NCI-H774 (cell line): ENCODE results near the gene KHSRP.
"Not testable (repeated sequence)": the region's sequence is repeated elsewhere in the genome, so short reads cannot be mapped to it uniquely, and the experiment has no call there.

Experiments
- DNase-seq: peaks from one replicate; lab custom pipeline; 2025; lab: John Stamatoyannopoulos, UW

KHSRP gene

GRCh38 chr19:6450166-6450565 is 25.6 kb upstream of the KHSRP start:
- no peak for DNase-seq

DNA sequence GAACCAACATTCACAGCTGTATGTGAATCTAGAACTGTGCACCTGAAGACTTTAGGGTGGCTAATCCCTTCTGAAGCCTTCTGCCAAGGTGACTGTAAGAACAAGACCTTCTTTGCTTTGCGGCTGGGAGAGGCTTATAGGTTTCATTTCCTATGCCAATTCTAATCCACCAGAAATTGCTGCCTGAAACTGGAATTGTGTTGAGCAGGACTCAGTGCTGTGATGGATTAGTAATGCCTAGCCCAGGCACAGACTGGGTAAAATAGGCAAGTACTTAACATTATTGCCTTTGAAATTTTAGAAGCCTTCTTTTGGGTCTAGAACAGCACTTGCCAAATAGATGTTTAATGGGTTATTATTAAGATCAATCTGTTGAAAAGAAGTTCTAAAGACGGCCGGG is 23.4 kb upstream of the KHSRP start:
- DNase-seq, result no peak

DNA sequence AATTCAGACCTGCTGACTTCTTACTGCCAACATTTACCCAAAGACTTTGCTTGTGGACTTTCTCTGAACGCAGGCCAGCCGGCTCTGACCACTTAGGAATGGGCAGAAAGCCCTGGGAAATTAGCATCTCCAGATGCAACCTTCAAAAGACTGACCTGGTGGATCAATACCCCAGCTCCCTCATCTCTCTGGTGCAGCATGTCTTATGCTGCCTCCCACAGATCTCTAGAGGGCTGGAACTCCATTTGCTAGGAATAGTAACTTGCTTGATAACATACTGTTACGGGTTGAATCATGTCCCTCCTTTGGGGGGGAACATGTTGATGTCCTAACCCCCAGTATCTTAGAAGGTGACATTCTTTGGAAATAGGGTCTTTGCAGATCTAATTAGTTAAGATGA is 21.8 kb upstream of the KHSRP start:
- no peak for DNase-seq

GRCh38 chr19:6443986-6444385 is 19.4 kb upstream of the KHSRP start:
- DNase-seq, result no peak

DNA sequence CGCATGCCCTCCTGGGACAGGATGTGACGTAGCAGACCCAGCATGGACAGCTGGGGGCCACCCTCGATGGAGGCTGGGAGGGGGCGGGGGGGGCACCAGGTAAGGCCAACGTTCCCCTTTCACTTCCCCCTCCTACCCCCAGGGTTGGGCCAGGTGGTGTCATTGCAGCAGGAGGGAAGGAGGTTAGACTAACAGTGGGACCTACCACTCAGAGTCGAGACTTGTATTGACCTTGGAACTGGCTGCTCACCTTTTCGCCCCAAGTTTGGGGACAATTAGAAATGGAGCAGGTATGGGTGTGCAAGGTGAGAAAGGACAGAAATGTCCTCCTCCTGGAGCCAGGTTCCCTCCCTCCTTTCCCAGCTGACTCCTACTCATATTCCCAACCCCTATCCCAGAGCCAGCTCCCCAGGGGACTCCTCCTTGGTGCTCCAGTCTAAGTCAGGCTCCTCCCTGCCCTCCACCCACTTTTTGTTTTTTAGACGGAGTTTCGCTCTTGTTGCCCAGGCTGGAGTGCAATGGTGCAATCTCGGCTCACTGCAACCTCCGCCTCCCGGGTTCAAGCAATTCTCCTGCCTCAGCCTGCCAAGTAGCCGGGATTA is 17.6 kb upstream of the KHSRP start:
- no peak for DNase-seq

DNA sequence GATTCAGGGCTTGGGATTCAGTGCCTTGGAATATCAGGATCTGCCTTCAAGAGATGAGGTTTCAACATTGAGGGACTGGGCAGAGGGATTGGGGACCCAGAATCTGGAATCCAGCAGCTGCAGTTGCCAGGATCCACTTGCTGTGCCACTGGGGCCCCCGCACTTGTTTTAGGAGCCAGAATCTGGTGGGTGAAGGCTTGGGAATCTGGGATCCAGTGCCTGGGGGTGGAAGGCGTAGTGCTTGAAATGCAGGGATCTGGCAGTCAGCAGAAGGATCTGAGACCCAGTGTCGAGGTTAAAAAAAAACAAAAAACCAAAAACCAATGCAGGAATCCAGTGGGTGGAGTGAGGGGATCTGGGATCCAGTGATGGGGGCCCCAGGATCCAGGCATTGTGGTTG is 16.3 kb upstream of the KHSRP start:
- no peak for DNase-seq

GRCh38 chr19:6439743-6440142 is 15.1 kb upstream of the KHSRP start:
- DNase-seq, result no peak

- DNase-seq, result no peak
Measured at GRCh38 chr19:6433663-6434062, 9.1 kb upstream of the KHSRP start, which contains the start of gene SLC25A41. Gene SLC25A41 (minus strand): TSS chr19:6433763. CDS start chr19:6433693, 70 bp downstream.

GRCh38 chr19:6433165-6433564 is 8.6 kb upstream of the KHSRP start:
- no peak for DNase-seq

DNA sequence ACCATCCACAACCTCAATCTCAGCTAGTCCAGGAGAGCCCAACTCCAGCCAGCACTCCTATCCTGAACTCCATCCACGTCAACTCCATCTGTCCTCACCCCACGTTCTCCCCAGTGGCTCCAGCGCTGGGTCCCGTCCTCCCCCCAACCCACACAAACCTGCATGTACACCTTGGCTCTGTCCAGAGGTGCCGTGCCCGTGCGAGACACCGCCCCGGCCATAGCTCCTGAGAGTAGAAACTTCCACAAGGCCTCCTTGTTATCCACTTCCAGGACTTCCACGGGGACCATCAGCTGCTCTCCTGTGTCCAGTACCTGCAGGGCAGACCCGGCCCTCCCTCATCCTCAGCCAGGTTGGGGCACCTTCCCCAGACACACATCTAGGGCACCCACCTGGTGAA is 7.3 kb upstream of the KHSRP start:
- no peak for DNase-seq

DNA sequence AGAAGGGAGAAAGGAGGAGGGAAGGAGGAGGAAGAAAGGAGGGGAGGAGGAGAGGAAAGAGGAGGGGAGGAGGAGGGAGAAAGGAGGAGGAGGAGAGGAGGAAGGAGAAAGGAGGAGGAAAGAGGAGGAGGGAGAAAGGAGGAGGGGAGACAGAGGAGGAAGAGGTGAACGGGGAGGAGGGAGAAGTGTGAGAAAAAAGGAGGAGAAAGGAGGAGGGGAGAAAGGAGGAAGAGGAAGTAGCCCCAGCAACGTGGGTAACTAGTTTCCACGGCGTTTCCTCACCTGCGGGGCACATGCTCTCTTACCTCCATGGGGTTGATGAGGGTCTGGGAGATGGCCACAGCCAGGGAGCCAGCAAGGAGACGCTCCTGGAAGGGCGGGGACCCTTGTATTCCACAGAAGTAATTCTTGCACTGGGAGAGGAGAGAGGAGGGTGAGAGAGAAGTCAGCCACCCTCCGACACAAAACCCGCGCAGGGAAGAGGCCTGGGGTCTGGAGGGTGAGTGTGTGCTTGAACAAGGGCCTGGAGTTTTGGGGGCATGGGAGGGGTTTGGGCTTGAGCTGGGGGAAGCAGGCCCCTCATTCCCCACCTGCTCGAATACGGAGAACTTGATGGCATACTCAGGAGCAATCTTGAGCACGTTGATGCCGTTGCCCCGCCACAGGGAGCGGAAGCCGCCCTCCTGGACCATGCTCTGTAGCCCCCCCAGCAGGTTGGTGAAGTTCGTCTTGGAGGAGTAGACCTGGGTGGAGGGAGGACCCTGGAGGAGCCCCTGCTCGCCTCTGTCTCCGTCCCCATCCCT is 5.0 kb upstream of the KHSRP start:
- no peak for DNase-seq

DNA sequence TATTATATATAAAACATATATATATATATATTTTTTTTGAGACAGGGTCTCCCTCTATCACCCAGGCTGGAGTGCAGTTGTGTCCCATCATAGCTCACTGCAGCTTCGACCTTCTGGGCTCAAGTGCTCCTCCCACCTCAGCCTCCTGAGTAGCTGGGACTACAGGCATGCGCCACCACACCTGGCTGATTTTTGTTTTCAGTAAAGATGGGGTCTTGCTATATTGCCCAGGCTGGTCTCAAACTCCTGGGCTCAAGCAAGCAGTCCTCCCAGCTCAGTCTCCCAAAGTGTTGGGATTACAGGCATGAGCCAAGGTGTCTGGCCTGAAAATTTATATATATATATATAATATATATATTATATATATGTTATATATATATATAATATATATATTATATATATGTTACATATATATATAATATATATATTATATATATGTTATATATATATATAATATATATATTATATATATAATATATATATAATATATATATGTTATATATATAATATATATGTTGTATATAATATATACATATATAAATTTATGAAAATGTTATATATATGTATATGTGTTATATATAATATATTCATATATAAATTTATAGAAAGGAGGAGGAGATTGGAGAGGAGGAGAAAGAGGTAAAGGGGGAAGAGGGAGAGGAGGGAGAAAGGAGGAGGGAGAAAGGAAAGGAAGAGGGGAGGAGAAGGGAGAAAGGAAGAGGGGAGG is 4.2 kb upstream of the KHSRP start:
- not testable (repeated sequence) for DNase-seq

GRCh38 chr19:6427131-6427530 is 2.5 kb upstream of the KHSRP start:
- DNase-seq, result no peak

- DNase-seq, result no peak
Measured at GRCh38 chr19:6425732-6426620, 1.4 kb upstream of the KHSRP start.

- peak; percentile 99 for DNase-seq
Measured at GRCh38 chr19:6424939-6425731, 524 bp upstream of the KHSRP start.

- no peak for DNase-seq
Measured at GRCh38 chr19:6423499-6424194, 964 bp downstream of the KHSRP start.

DNA sequence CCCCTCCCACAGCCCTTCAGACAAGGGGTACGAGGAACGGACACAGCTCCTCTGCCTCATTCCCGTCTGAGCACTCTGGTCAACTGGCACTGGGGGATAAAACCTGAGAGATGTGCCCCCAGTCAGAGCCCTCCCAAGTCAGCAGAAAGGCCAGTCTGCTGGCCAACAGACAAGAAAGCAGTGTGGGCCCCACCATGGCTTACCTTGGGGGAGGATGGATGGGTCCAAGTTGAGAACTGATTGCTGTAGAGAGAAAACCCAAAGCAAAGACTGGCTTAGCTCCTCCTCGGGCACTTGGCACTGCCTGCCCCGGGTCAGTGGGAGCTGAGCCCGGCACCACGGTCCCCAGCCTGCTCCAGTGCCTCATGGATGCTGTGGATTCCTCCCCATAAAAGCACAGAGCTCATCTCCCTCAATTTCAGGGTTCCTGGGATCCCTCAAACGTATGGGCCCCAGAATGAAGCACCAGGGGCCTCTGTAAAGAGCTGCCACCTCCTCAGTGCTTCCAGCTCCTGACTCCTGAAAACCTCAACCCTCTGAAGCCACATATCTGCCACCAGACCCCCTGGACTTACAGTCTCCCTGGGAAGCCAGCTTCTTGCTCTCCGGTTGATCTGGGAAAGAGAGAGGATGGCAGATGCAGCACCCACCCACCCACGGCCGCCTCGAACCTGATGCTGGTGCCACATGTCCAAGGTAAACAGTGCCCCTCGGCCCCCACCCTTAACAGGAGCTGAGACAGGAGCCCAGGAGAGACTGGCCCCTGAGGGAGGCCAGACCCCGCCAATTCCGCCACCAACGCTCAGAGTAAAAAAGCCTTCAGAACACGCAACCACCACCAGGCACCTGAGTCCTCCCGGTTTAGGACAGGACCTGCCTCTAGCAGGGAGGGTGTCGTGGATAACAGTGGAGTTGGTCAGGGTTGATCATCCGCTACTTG is 3.3 kb downstream of the KHSRP start:
- DNase-seq, result no peak

- DNase-seq, result no peak
Measured at GRCh38 chr19:6418562-6418932, 6.1 kb downstream of the KHSRP start.
